Measurements from ENCODE around the gene DNAI1. TPM values are rescaled to one million over a fixed set of nuclear protein-coding genes. Genes with fewer than 3 reads are reported as not detected.
"Not testable (repeated sequence)": the region's sequence is repeated elsewhere in the genome, so short reads cannot be mapped to it uniquely, and the experiment has no call there.

The DNAI1 gene
- polyA plus RNA-seq, 4 donors: 1.9 to 2.2 (median 1.9) TPM

- DNase-seq (ENCODE audit: low read depth in 4 of 4, low spot score in 3 of 4): not testable (repeated sequence)
These were observed 73.4 kb downstream of the DNAI1 start for GRCh38 chr9:34532041-34532440.

- DNase-seq (ENCODE audit: low read depth in 4 of 4, low spot score in 3 of 4): no peak
These were observed 78.1 kb downstream of the DNAI1 start for GRCh38 chr9:34536685-34537084.

- DNase-seq (ENCODE audit: low read depth in 4 of 4, low spot score in 3 of 4): no peak
These were observed 82.2 kb downstream of the DNAI1 start for GRCh38 chr9:34540827-34541226.

GRCh38 chr9:34541540-34541939, 82.9 kb downstream of the DNAI1 start:
- no peak for DNase-seq (ENCODE audit: low read depth in 4 of 4, low spot score in 3 of 4)

- no peak for DNase-seq (ENCODE audit: low read depth in 4 of 4, low spot score in 3 of 4)
These were observed 85.4 kb downstream of the DNAI1 start for GRCh38 chr9:34544035-34544434.

- no peak for DNase-seq (ENCODE audit: low read depth in 4 of 4, low spot score in 3 of 4)
These were observed 86.9 kb downstream of the DNAI1 start for GRCh38 chr9:34545497-34545896.

GRCh38 chr9:34546102-34546833, 87.7 kb downstream of the DNAI1 start:
- no peak for DNase-seq (ENCODE audit: low read depth in 4 of 4, low spot score in 3 of 4)

GRCh38 chr9:34546834-34547827, 88.5 kb downstream of the DNAI1 start:
- DNase-seq (ENCODE audit: low read depth in 4 of 4, low spot score in 3 of 4): no peak

GRCh38 chr9:34547960-34548611, 89.5 kb downstream of the DNAI1 start:
- peak in 1 of 4 donors; percentile 68 for DNase-seq (ENCODE audit: low read depth in 4 of 4, low spot score in 3 of 4)

- DNase-seq (ENCODE audit: low read depth in 4 of 4, low spot score in 3 of 4): no peak
These were observed 90.8 kb downstream of the DNAI1 start for GRCh38 chr9:34549407-34549732.

- no peak for DNase-seq (ENCODE audit: low read depth in 4 of 4, low spot score in 3 of 4)
These were observed 91.5 kb downstream of the DNAI1 start for GRCh38 chr9:34550016-34550680.

- no peak for DNase-seq (ENCODE audit: low read depth in 4 of 4, low spot score in 3 of 4)
These were observed 92.2 kb downstream of the DNAI1 start for GRCh38 chr9:34550681-34551270.

GRCh38 chr9:34551751-34552605, 93.4 kb downstream of the DNAI1 start:
- DNase-seq (ENCODE audit: low read depth in 4 of 4, low spot score in 3 of 4): no peak

- no peak for DNase-seq (ENCODE audit: low read depth in 4 of 4, low spot score in 3 of 4)
These were observed 94.0 kb downstream of the DNAI1 start for GRCh38 chr9:34552606-34552981.

- no peak for DNase-seq (ENCODE audit: low read depth in 4 of 4, low spot score in 3 of 4)
These were observed 94.4 kb downstream of the DNAI1 start for GRCh38 chr9:34552986-34553385.

- no peak for DNase-seq (ENCODE audit: low read depth in 4 of 4, low spot score in 3 of 4)
These were observed 95.0 kb downstream of the DNAI1 start for GRCh38 chr9:34553511-34554021.

GRCh38 chr9:34554211-34555001, 95.8 kb downstream of the DNAI1 start:
- no peak for DNase-seq (ENCODE audit: low read depth in 4 of 4, low spot score in 3 of 4)

- no peak for DNase-seq (ENCODE audit: low read depth in 4 of 4, low spot score in 3 of 4)
These were observed 96.4 kb downstream of the DNAI1 start for GRCh38 chr9:34555002-34555348.
